NOMO-1 treated with dmso at 0.1 percent for 144 hours (cell line): ENCODE data around the gene MX1.

Experiments used
- DNase-seq: peaks from one replicate; lab custom pipeline; 2025; ENCODE audit not compliant: unreplicated experiment; lab: John Stamatoyannopoulos, UW

The MX1 gene

GRCh38 chr21:41429925-41430491 lies 4.0 kb downstream of the MX1 start:
- DNase-seq: no peak

GRCh38 chr21:41431788-41432548 lies 5.9 kb downstream of the MX1 start:
- DNase-seq: no peak

- DNase-seq: no peak
Observed at GRCh38 chr21:41432562-41433460, 6.8 kb downstream of the MX1 start.

- DNase-seq: no peak
Observed at GRCh38 chr21:41433566-41433965, 7.5 kb downstream of the MX1 start.

GRCh38 chr21:41435706-41436105 lies 9.7 kb downstream of the MX1 start:
- no peak for DNase-seq

- DNase-seq: no peak
Observed at GRCh38 chr21:41437729-41438128, 11.7 kb downstream of the MX1 start.

- no peak for DNase-seq
Observed at GRCh38 chr21:41438425-41439113, 12.5 kb downstream of the MX1 start.

GRCh38 chr21:41439248-41439647 lies 13.2 kb downstream of the MX1 start:
- DNase-seq: no peak

- DNase-seq: no peak
Observed at GRCh38 chr21:41441546-41441945, 15.5 kb downstream of the MX1 start.

- DNase-seq: no peak
Observed at GRCh38 chr21:41442481-41443186, 16.6 kb downstream of the MX1 start.

- DNase-seq: no peak
Observed at GRCh38 chr21:41443562-41443961, 17.5 kb downstream of the MX1 start.

GRCh38 chr21:41444703-41445464 lies 18.8 kb downstream of the MX1 start:
- no peak for DNase-seq

- DNase-seq: no peak
Observed at GRCh38 chr21:41445465-41445862, 19.4 kb downstream of the MX1 start.

- no peak for DNase-seq
Observed at GRCh38 chr21:41446586-41446985, 20.5 kb downstream of the MX1 start.

- no peak for DNase-seq
Observed at GRCh38 chr21:41447356-41447755, 21.3 kb downstream of the MX1 start.

GRCh38 chr21:41449613-41450012 lies 23.6 kb downstream of the MX1 start:
- DNase-seq: no peak

GRCh38 chr21:41451753-41452676 lies 26.0 kb downstream of the MX1 start:
- no peak for DNase-seq

- DNase-seq: no peak
Observed at GRCh38 chr21:41453198-41453597, 27.2 kb downstream of the MX1 start.

- DNase-seq: no peak
Observed at GRCh38 chr21:41453761-41454160, 27.7 kb downstream of the MX1 start.
